ENCODE measurements around the gene AP2A1.

The AP2A1 gene

GRCh38 chr19:49792829-49793560, 26.2 kb downstream of the AP2A1 start:
- in situ Hi-C loops (cut with HindIII; ENCODE audit: low sequenced_read_pairs), result no loop called here

- in situ Hi-C loops (cut with HindIII; ENCODE audit: low sequenced_read_pairs), result no loop called here
These were observed 26.7 kb downstream of the AP2A1 start for GRCh38 chr19:49793561-49793840.

- in situ Hi-C loops (cut with HindIII; ENCODE audit: low sequenced_read_pairs), result no loop called here
These were observed 28.8 kb downstream of the AP2A1 start for GRCh38 chr19:49795615-49796014.

- in situ Hi-C loops (cut with HindIII; ENCODE audit: low sequenced_read_pairs), result no loop called here
These were observed 31.8 kb downstream of the AP2A1 start for GRCh38 chr19:49798574-49798973.

- in situ Hi-C loops (cut with HindIII; ENCODE audit: low sequenced_read_pairs), result no loop called here
These were observed 32.5 kb downstream of the AP2A1 start for GRCh38 chr19:49799271-49799797.

GRCh38 chr19:49799798-49800376, 33.1 kb downstream of the AP2A1 start:
- in situ Hi-C loops (cut with HindIII; ENCODE audit: low sequenced_read_pairs), result no loop called here

GRCh38 chr19:49800771-49801170, 34.0 kb downstream of the AP2A1 start:
- in situ Hi-C loops (cut with HindIII; ENCODE audit: low sequenced_read_pairs), result no loop called here

- in situ Hi-C loops (cut with HindIII; ENCODE audit: low sequenced_read_pairs), result no loop called here
These were observed 34.6 kb downstream of the AP2A1 start for GRCh38 chr19:49801401-49801888.

- in situ Hi-C loops (cut with HindIII; ENCODE audit: low sequenced_read_pairs), result no loop called here
These were observed 35.3 kb downstream of the AP2A1 start for GRCh38 chr19:49801966-49802661.

- in situ Hi-C loops (cut with HindIII; ENCODE audit: low sequenced_read_pairs), result no loop called here
These were observed 36.2 kb downstream of the AP2A1 start for GRCh38 chr19:49802836-49803528.

- in situ Hi-C loops (cut with HindIII; ENCODE audit: low sequenced_read_pairs), result no loop called here
These were observed 36.7 kb downstream of the AP2A1 start for GRCh38 chr19:49803529-49803856.

GRCh38 chr19:49805822-49806619, 39.2 kb downstream of the AP2A1 start:
- in situ Hi-C loops (cut with HindIII; ENCODE audit: low sequenced_read_pairs), result no loop called here

GRCh38 chr19:49806620-49806959, 39.8 kb downstream of the AP2A1 start:
- in situ Hi-C loops (cut with HindIII; ENCODE audit: low sequenced_read_pairs), result no loop called here

GRCh38 chr19:49807058-49807903, 40.5 kb downstream of the AP2A1 start:
- in situ Hi-C loops (cut with HindIII; ENCODE audit: low sequenced_read_pairs), result no loop called here

GRCh38 chr19:49807904-49808675, 41.3 kb downstream of the AP2A1 start:
- in situ Hi-C loops (cut with HindIII; ENCODE audit: low sequenced_read_pairs), result no loop called here

GRCh38 chr19:49808711-49809159, 41.9 kb downstream of the AP2A1 start:
- in situ Hi-C loops (cut with HindIII; ENCODE audit: low sequenced_read_pairs), result no loop called here

- in situ Hi-C loops (cut with HindIII; ENCODE audit: low sequenced_read_pairs), result no loop called here
These were observed 42.5 kb downstream of the AP2A1 start for GRCh38 chr19:49809160-49809940.

GRCh38 chr19:49809941-49810389, 43.2 kb downstream of the AP2A1 start:
- in situ Hi-C loops (cut with HindIII; ENCODE audit: low sequenced_read_pairs), result no loop called here
